GM12864 (cell line): ENCODE measurements around the gene DCP1B.

Experiments
- DNase-seq: peaks from one replicate; pipeline ENCODE4 v3.0.0-alpha.2; 2011; ENCODE audit warnings: low read depth
- H3K4me3 ChIP-seq: 2 replicates; pipeline ENCODE4 v1.5.1; 2011; ENCODE audit warnings: mild to moderate bottlenecking, low read depth, low read length, control low read depth
- TF ChIP-seq, protein P1 (sequence below): IDR thresholded peaks from 2 replicates; pipeline ENCODE4 v1.5.1; 2011; ENCODE audit warnings: low read depth, mild to moderate bottlenecking, moderate library complexity, low read length, control low read depth, inconsistent platforms; ENCODE audit errors: missing control alignments

Gene DCP1B

GRCh38 chr12:1993341-1993740 lies 10.9 kb downstream of the DCP1B start:
- H3K4me3 ChIP-seq, result no peak overlapping the region
- DNase-seq, result no peak
- TF ChIP-seq, protein P1, sequence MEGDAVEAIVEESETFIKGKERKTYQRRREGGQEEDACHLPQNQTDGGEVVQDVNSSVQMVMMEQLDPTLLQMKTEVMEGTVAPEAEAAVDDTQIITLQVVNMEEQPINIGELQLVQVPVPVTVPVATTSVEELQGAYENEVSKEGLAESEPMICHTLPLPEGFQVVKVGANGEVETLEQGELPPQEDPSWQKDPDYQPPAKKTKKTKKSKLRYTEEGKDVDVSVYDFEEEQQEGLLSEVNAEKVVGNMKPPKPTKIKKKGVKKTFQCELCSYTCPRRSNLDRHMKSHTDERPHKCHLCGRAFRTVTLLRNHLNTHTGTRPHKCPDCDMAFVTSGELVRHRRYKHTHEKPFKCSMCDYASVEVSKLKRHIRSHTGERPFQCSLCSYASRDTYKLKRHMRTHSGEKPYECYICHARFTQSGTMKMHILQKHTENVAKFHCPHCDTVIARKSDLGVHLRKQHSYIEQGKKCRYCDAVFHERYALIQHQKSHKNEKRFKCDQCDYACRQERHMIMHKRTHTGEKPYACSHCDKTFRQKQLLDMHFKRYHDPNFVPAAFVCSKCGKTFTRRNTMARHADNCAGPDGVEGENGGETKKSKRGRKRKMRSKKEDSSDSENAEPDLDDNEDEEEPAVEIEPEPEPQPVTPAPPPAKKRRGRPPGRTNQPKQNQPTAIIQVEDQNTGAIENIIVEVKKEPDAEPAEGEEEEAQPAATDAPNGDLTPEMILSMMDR, result no peak

DNA sequence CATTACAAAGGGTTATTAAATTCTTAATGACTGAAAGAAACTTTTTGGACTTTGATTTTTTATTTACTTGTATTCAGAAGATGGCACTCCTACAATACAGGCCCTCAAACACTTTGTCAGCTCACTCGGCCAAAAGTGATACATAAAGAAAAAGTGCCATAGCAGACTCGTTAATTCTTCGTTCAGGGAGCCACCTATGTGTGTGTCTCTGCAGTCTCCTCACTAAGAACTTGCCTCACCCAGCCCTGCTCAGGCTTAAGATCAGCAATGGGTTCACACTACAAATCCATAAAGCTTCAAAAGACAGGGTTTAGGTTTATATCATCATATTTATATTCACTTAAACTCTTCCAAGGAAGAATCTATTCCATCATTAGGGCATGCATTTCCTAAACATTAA lies 11.5 kb downstream of the DCP1B start:
- TF ChIP-seq, protein P1, result no peak
- DNase-seq, result no peak
- no peak overlapping the region for H3K4me3 ChIP-seq

DNA sequence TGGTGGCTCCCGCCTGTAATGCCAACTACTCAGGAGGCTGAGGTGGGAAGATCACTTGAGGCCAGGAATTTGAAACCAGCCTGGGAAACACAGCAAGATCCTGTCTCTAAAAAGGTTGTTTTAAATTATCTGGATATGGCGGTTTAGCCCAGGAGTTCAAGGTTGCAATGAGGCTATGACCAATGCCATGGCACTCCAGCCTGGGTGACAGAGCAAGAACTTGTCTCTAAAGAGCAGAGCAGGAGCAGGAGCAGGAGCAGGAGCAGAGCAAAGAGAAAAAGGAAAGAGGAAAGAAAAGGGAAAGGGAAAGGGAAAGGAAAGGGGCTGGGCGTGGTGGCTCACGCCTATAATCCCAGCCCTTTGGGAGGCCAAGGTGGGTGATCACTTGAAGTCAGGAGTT lies 15.1 kb downstream of the DCP1B start:
- TF ChIP-seq, protein P1, result no peak
- H3K4me3 ChIP-seq, result no peak overlapping the region
- DNase-seq, result no peak

DNA sequence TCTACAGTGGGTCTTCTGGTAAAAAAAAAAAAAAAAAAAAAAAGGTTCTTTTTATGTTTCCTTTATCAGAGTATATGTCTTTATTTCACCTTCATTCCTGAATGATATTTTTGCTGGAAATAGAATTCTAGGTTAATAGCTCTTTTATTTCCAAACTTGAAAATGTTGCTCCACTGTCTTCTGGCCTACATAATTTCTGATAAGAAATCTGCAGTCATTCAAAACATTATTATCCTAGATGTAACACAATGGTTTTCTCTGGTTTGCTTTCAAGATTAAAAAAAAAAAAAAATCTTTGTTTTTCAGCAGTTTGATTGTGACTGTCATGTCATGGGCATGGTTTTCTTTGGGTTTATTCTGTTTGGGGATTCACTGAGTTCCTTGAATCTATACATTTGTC lies 19.5 kb downstream of the DCP1B start:
- no peak for DNase-seq
- H3K4me3 ChIP-seq, result no peak overlapping the region
- TF ChIP-seq, protein P1, result no peak

DNA sequence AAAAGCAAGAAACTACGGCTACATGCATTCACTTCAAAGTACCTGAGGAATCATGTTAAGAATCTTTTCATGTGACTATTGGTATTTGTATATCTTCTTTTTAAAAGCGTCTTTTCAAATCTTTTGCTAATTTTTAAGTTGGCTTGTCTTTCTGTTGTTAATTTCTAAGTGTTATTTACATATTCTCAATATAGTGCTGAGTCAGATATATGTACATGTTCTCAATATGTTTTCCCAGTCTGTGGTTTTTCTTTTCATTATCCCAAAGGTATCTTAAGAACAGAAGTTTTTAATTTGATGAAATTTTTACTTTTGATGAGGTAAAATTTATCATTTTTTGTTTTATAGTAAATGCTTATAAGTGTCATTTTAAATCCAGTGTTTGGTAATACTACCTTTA lies 24.0 kb downstream of the DCP1B start:
- DNase-seq, result no peak
- no peak overlapping the region for H3K4me3 ChIP-seq
- TF ChIP-seq, protein P1, result no peak

DNA sequence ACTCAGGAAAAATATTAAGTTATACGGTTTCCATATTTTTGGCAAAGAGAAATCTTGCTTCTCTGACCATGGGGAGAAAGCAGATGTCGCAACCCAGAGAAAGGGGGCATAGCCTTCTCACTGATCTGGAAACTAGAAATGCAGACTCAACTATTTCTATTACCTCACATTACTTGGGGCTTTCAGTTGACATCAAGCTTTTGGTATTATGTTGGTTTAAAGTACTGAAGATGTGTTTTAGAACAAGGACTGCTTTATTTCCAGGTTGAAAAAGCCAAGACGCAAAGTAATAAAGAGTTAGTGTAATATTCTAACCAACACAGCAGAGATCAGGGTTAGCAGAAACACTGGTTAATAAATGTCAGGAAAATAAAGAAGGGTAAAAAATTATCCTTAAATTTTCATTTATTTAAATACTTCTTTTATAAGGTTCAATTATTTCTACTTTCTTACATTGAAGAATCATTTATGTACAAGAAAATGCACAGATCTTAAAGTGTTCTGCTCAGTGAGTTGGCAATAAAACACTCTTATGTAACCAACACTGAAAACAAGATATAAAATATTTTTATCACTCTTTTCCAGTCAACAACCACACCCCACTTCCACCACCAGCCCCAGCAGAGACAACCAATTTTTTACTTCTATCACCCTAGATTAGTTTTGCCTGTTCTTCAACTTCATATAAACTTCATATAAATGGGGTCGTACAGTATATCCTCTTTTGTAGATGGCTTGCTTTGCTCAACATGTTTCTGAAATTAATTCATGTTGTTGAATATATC lies 26.0 kb downstream of the DCP1B start:
- TF ChIP-seq, protein P1, result no peak
- no peak overlapping the region for H3K4me3 ChIP-seq
- no peak for DNase-seq

DNA sequence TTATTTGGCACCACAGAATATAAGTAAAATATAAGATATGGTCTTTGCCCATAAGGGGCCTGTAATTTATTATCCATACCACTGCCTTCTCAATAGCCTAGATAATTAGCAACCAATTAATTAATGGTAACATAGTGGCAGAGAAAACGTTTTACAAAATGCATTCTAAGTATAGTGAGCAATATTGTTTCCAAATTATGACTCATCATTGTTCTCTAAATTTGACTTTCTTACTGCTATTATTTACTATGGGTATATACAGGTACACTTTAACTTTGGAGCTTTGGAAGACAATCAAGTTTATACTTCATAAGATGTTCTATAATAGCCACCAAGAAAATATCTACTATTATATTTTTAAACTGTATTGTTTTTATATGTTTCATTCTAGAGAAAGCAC lies 26.7 kb downstream of the DCP1B start:
- no peak overlapping the region for H3K4me3 ChIP-seq
- TF ChIP-seq, protein P1, result no peak
- no peak for DNase-seq
